H9 (cell line): ENCODE measurements around the gene OBI1. TPM values are rescaled to one million over a fixed set of nuclear protein-coding genes. Genes with fewer than 3 reads are reported as not detected.

ENCODE experiments used
- DNase-seq: peaks from one replicate; pipeline ENCODE4 v3.0.0-alpha.2; 2017
- H2AFZ ChIP-seq: one replicate; pipeline ENCODE4 v1.6.1; 2013; ENCODE audit warnings: mild to moderate bottlenecking, low read length, control low read depth, moderate library complexity
- H2AK5ac ChIP-seq: 2 replicates; pipeline ENCODE4 v1.6.1; 2013; ENCODE audit warnings: low read length, control low read depth, mixed read lengths; ENCODE audit not compliant: insufficient read length
- H2BK120ac ChIP-seq: one replicate; pipeline ENCODE4 v1.6.1; 2013; ENCODE audit warnings: low read depth, mild to moderate bottlenecking, low read length, control low read depth, inconsistent platforms; ENCODE audit not compliant: poor library complexity, severe bottlenecking
- H2BK12ac ChIP-seq: 2 replicates; pipeline ENCODE4 v1.6.1; 2013; ENCODE audit warnings: low read length, control low read depth, mixed read lengths, low read depth; ENCODE audit not compliant: insufficient read length
- H2BK15ac ChIP-seq: 2 replicates; pipeline ENCODE4 v1.6.1; 2013; ENCODE audit warnings: low read depth, low read length, control low read depth
- H2BK20ac ChIP-seq: one replicate; pipeline ENCODE4 v1.6.1; 2013; ENCODE audit warnings: low read depth, mild to moderate bottlenecking, low read length, control low read depth, inconsistent platforms; ENCODE audit not compliant: poor library complexity, severe bottlenecking
- H2BK5ac ChIP-seq: 2 replicates; pipeline ENCODE4 v1.6.1; 2013; ENCODE audit warnings: low read length, control low read depth, mixed read lengths; ENCODE audit not compliant: insufficient read length
- H3K14ac ChIP-seq: 2 replicates; pipeline ENCODE4 v1.6.1; 2013; ENCODE audit warnings: low read length, control low read depth; ENCODE audit not compliant: insufficient read depth
- H3K18ac ChIP-seq: 2 replicates; pipeline ENCODE4 v1.6.1; 2013; ENCODE audit warnings: low read depth, mild to moderate bottlenecking, mixed read lengths, low read length, control low read depth; ENCODE audit not compliant: insufficient read length
- H3K23ac ChIP-seq: 2 replicates; pipeline ENCODE4 v1.6.1; 2013; ENCODE audit warnings: low read length, control low read depth, mixed read lengths, low read depth; ENCODE audit not compliant: insufficient read length
- H3K23me2 ChIP-seq: 2 replicates; pipeline ENCODE4 v1.6.1; 2013; ENCODE audit warnings: low read depth, mild to moderate bottlenecking, mixed read lengths, low read length, control low read depth; ENCODE audit not compliant: insufficient read length, poor library complexity, severe bottlenecking
- H3K27ac ChIP-seq: 2 replicates; pipeline ENCODE4 v1.5.1; 2013; ENCODE audit warnings: low read length, control low read depth, mixed read lengths, low read depth; ENCODE audit not compliant: insufficient read length
- H3K27me3 ChIP-seq: 2 replicates; pipeline ENCODE4 v1.6.1; 2013; ENCODE audit warnings: low read length, control low read depth, inconsistent platforms; ENCODE audit not compliant: insufficient read depth
- H3K4ac ChIP-seq: 2 replicates; pipeline ENCODE4 v1.6.1; 2013; ENCODE audit warnings: low read depth, mild to moderate bottlenecking, control low read depth, inconsistent platforms, low read length, moderate library complexity
- H3K4me1 ChIP-seq: 2 replicates; pipeline ENCODE4 v1.6.1; 2013; ENCODE audit warnings: low read length, control low read depth, inconsistent platforms; ENCODE audit not compliant: insufficient read depth
- H3K4me2 ChIP-seq: 2 replicates; pipeline ENCODE4 v1.6.1; 2013; ENCODE audit warnings: low read length, control low read depth, mixed read lengths; ENCODE audit not compliant: insufficient read length, insufficient read depth
- H3K56ac ChIP-seq: 2 replicates; pipeline ENCODE4 v1.6.1; 2013; ENCODE audit warnings: low read depth, mild to moderate bottlenecking, mixed read lengths, low read length, control low read depth; ENCODE audit not compliant: insufficient read length
- H3K79me1 ChIP-seq: 2 replicates; pipeline ENCODE4 v1.6.1; 2013; ENCODE audit warnings: low read depth, mild to moderate bottlenecking, moderate library complexity, low read length, control low read depth, inconsistent platforms; ENCODE audit not compliant: insufficient read depth, poor library complexity, severe bottlenecking
- H3K79me2 ChIP-seq: 2 replicates; pipeline ENCODE4 v1.6.1; 2013; ENCODE audit warnings: low read length, control low read depth, inconsistent platforms; ENCODE audit not compliant: insufficient read depth
- H3K9ac ChIP-seq: 2 replicates; pipeline ENCODE4 v1.6.1; 2013; ENCODE audit warnings: low read length, control low read depth, mixed read lengths; ENCODE audit not compliant: insufficient read length; ENCODE audit errors: extremely low read depth
- H3K9me3 ChIP-seq: one replicate; pipeline ENCODE4 v1.6.1; 2013; ENCODE audit warnings: low read depth, low read length, inconsistent platforms; ENCODE audit not compliant: control insufficient read depth
- H3T11ph ChIP-seq: one replicate; pipeline ENCODE4 v1.6.1; 2013; ENCODE audit warnings: mild to moderate bottlenecking, low read length, control low read depth, inconsistent platforms
- H4K20me1 ChIP-seq: one replicate; pipeline ENCODE4 v1.6.1; 2013; ENCODE audit not compliant: control insufficient read depth, insufficient read length, insufficient read depth
- H4K5ac ChIP-seq: 2 replicates; pipeline ENCODE4 v1.6.1; 2013; ENCODE audit warnings: low read depth, mild to moderate bottlenecking, mixed read lengths, low read length, control low read depth; ENCODE audit not compliant: insufficient read length
- H4K8ac ChIP-seq: replicated peaks from 2 replicates; pipeline ENCODE4 v1.6.1; 2013; ENCODE audit warnings: low read length, control low read depth, mixed read lengths, low read depth; ENCODE audit not compliant: insufficient read length
- H4K91ac ChIP-seq: 2 replicates; pipeline ENCODE4 v1.6.1; 2013; ENCODE audit warnings: low read depth, mild to moderate bottlenecking, moderate library complexity, mixed read lengths, low read length, control low read depth; ENCODE audit not compliant: insufficient read length
- H3K27ac Mint-ChIP-seq, 3 experiments: 2 replicates in 2 of 3; 3 replicates in 1 of 3; pipeline ENCODE4 v1.8.0; 2020 to 2021; ENCODE audit warnings: mixed read lengths in 3 of 3, mild to moderate bottlenecking in 1 of 3, moderate library complexity in 1 of 3
- H3K27me3 Mint-ChIP-seq: 2 replicates; pipeline ENCODE4 v1.8.0; 2021; ENCODE audit warnings: low read depth, mild to moderate bottlenecking, moderate library complexity, mixed read lengths
- H3K36me3 Mint-ChIP-seq, 3 experiments: 2 replicates in 2 of 3; 3 replicates in 1 of 3; pipeline ENCODE4 v1.8.0; 2020 to 2021; ENCODE audit warnings: low read depth in 3 of 3, mixed read lengths in 3 of 3; ENCODE audit not compliant: insufficient read depth in 1 of 3
- H3K4me1 Mint-ChIP-seq, 2 experiments: 2 replicates each; pipeline ENCODE4 v1.8.0; 2020; ENCODE audit warnings: mixed read lengths in 2 of 2
- H3K4me3 Mint-ChIP-seq, 2 experiments: 2 replicates in 1 of 2; 3 replicates in 1 of 2; pipeline ENCODE4 v1.8.0; 2020 to 2021; ENCODE audit warnings: mild to moderate bottlenecking in 2 of 2, mixed read lengths in 2 of 2, moderate library complexity in 1 of 2
- H3K9me3 Mint-ChIP-seq, 2 experiments: 2 replicates in 1 of 2; 3 replicates in 1 of 2; pipeline ENCODE4 v1.8.0; 2020; ENCODE audit warnings: mild to moderate bottlenecking in 2 of 2, mixed read lengths in 2 of 2, moderate library complexity in 1 of 2
- CTCF ChIP-seq: fragments of 200-600 bp; sonication (generic); conservative IDR thresholded peaks from 3 replicates; pipeline ENCODE4 v1.8.0; 2021; ENCODE audit warnings: antibody characterized with exemption, mild to moderate bottlenecking
- WGBS: extraction: QIAGEN DNeasy Blood & Tissue Kit; methylation state at CpG from one replicate; pipeline ENCODE4 v1.1.7; 2013; ENCODE audit warnings: missing lambda C conversion rate, low lambda C conversion rate, mixed read lengths; ENCODE audit not compliant: insufficient read length; ENCODE audit errors: extremely low coverage; 5-methylcytosine and 5-hydroxymethylcytosine counted together
- total RNA-seq: library from RNA; stranded (reverse); gene quantifications from 2 replicates; pipeline ENCODE4 v1.2.1, GENCODE V29; 2021

OBI1 gene
- total RNA-seq, 1 experiment from 2014 or later: 24.4 TPM

- no peaks in the 10 kb centered on the region for H3K4me1 Mint-ChIP-seq
- Histone ChIP-seq H3K56ac (no peak overlapping the region), H2BK5ac (no peak overlapping the region), H2AK5ac (no peak overlapping the region), H3K79me2 (no peaks in the 10 kb centered on the region), H3K18ac (no peak overlapping the region), H4K8ac (no peak overlapping the region), H2BK120ac (no peak overlapping the region), H3K14ac (no peak overlapping the region), H3T11ph (no peak overlapping the region), H3K4me2 (no peak overlapping the region), H3K27ac (no peak overlapping the region), H4K5ac (no peak overlapping the region), H4K91ac (no peak overlapping the region), H4K20me1 (no peaks in the 10 kb centered on the region), H2AFZ (no peak overlapping the region), H3K4me1 (no peaks in the 10 kb centered on the region), H3K9me3 (no peaks in the 10 kb centered on the region), H2BK20ac (no peak overlapping the region), H3K9ac (no peak overlapping the region), H3K23me2 (no peaks in the 10 kb centered on the region), H2BK12ac (no peak overlapping the region), H3K23ac (no peak overlapping the region), H3K27me3 (no peaks in the 10 kb centered on the region), H3K79me1 (no peaks in the 10 kb centered on the region), H3K4ac (no peak overlapping the region), H2BK15ac (no peak overlapping the region)
- WGBS: no CpG with 5 or more reads among the region's 2 CpGs
- 0 out of 7 replicates have a peak overlapping the region, but pooled peaks of 1 of the 3 experiments have one; percentile 4 for H3K27ac Mint-ChIP-seq
- DNase-seq: no peak
- no peaks in the 10 kb centered on the region for H3K9me3 Mint-ChIP-seq
- H3K27me3 Mint-ChIP-seq: no peaks in the 10 kb centered on the region
- H3K4me3 Mint-ChIP-seq: no peak overlapping the region
- peaks cover 10 to 40% (median 29%) of the 10 kb centered on the region in 3 experiments; a peak in 6 of 7 replicates for H3K36me3 Mint-ChIP-seq
- no peak for TF ChIP-seq CTCF
These were observed 33.6 kb downstream of the OBI1 start for GRCh38 chr13:78625384-78625783.
